BE2C (cell line): ENCODE measurements around the gene MLST8.

ENCODE experiments used
- DNase-seq: peaks from one replicate; pipeline ENCODE4 v3.0.0-alpha.2; 2020
- H3K27me3 ChIP-seq: fragments of 250-450 bp; sonication (Bioruptor Pico); 2 replicates; pipeline ENCODE4 v1.5.1; 2020; ENCODE audit warnings: mild to moderate bottlenecking
- H3K36me3 ChIP-seq: fragments of 250-450 bp; sonication (Bioruptor Pico); 2 replicates; pipeline ENCODE4 v1.5.1; 2020; ENCODE audit warnings: mild to moderate bottlenecking
- H3K4me1 ChIP-seq: fragments of 250-450 bp; sonication (Bioruptor Pico); 2 replicates; pipeline ENCODE4 v1.5.1; 2020
- H3K4me3 ChIP-seq: 2 replicates; pipeline ENCODE4 v1.5.1; 2011; ENCODE audit warnings: low read depth, low read length
- H3K9me3 ChIP-seq: fragments of 250-450 bp; sonication (Bioruptor Pico); 2 replicates; pipeline ENCODE4 v1.5.1; 2020
- TF ChIP-seq, protein P1 (sequence below): IDR thresholded peaks from 2 replicates; pipeline ENCODE4 v1.5.1; 2012; ENCODE audit warnings: mild to moderate bottlenecking, low read depth, low read length

MLST8 gene

DNA sequence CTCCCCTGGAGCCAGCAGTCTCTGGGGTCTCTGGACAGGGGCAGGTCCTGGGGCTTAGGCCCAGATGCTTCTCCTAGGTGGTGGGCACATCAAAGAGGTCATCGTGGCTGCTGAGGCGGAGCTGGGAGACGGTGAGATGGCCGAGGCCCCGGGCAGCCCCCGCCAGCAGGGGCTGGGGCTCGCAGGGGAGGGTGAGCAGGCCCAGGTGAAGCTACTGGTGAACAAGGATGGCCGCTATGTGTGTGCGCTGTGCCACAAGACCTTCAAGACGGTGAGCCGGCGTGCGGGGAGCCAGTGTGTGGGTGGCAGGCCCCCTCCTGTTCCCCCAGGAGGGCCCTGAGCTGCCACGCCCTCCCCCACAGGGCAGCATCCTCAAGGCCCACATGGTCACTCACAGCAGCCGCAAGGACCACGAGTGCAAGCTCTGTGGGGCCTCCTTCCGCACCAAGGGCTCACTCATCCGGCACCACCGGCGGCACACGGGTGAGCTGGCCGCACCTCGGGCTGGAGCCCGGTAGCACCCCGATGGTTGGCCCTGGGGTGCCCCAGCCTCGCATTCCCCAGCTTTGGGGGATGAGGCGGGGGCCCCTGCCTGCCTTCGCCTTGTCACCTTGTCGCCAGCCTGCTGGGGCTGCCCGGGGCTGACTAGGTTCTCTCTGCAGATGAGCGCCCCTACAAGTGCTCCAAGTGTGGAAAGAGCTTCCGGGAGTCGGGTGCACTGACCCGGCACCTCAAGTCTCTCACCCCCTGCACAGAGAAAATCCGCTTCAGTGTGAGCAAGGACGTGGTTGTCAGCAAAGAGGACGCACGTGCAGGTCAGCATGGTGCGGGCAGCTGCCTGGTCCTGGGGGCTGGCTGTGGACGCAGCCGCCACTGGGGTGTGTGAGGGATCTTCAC is 27.1 kb downstream of the MLST8 start:
- peaks cover 71% of the 10 kb centered on the region for H3K36me3 ChIP-seq

DNA sequence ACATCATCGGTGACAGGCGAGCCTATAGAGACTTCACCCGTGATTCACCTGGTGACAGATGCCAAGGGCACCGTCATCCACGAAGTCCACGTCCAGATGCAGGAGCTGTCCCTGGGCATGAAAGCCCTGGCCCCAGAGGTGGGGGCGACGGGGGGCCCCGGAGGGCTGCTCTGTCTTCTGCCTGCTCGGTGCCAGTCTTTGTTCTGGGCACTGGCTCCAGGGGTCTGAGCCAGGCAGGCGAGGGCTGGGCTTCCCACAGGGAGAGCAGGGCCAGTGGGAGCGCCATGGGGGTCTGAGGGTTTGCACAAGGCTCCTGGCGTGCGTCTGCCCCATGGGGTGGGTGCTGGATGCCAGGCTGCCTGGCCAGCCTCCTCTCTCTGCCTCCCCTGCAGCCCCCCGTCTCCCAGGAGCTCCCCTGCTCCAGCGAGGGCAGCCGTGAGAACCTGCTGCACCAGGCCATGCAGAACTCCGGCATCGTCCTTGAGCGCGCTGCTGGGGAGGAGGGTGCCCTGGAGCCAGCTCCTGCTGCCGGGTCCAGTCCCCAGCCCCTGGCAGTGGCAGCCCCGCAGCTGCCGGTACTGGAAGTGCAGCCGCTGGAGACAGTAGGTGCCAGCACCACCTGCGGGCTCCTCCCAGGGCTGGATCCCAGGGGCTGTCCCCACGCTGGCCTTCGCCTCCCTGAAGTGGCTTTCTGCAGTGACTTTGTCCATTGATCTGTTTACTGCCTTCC is 28.0 kb downstream of the MLST8 start:
- TF ChIP-seq, protein P1, sequence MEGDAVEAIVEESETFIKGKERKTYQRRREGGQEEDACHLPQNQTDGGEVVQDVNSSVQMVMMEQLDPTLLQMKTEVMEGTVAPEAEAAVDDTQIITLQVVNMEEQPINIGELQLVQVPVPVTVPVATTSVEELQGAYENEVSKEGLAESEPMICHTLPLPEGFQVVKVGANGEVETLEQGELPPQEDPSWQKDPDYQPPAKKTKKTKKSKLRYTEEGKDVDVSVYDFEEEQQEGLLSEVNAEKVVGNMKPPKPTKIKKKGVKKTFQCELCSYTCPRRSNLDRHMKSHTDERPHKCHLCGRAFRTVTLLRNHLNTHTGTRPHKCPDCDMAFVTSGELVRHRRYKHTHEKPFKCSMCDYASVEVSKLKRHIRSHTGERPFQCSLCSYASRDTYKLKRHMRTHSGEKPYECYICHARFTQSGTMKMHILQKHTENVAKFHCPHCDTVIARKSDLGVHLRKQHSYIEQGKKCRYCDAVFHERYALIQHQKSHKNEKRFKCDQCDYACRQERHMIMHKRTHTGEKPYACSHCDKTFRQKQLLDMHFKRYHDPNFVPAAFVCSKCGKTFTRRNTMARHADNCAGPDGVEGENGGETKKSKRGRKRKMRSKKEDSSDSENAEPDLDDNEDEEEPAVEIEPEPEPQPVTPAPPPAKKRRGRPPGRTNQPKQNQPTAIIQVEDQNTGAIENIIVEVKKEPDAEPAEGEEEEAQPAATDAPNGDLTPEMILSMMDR = no peak
- Histone ChIP-seq H3K36me3 (peaks cover 70% of the 10 kb centered on the region), H3K4me3 (no peak overlapping the region), H3K27me3 (no peaks in the 10 kb centered on the region), H3K4me1 (no peaks in the 10 kb centered on the region), H3K9me3 (no peaks in the 10 kb centered on the region)
- no peak for DNase-seq

More for the DNA sequence above, 27.1 kb downstream of the MLST8 start:
- Histone ChIP-seq H3K27me3 (no peaks in the 10 kb centered on the region), H3K4me3 (no peak overlapping the region), H3K9me3 (no peaks in the 10 kb centered on the region), H3K4me1 (no peaks in the 10 kb centered on the region)
- TF ChIP-seq, protein P1 = no peak
- no peak for DNase-seq

DNA sequence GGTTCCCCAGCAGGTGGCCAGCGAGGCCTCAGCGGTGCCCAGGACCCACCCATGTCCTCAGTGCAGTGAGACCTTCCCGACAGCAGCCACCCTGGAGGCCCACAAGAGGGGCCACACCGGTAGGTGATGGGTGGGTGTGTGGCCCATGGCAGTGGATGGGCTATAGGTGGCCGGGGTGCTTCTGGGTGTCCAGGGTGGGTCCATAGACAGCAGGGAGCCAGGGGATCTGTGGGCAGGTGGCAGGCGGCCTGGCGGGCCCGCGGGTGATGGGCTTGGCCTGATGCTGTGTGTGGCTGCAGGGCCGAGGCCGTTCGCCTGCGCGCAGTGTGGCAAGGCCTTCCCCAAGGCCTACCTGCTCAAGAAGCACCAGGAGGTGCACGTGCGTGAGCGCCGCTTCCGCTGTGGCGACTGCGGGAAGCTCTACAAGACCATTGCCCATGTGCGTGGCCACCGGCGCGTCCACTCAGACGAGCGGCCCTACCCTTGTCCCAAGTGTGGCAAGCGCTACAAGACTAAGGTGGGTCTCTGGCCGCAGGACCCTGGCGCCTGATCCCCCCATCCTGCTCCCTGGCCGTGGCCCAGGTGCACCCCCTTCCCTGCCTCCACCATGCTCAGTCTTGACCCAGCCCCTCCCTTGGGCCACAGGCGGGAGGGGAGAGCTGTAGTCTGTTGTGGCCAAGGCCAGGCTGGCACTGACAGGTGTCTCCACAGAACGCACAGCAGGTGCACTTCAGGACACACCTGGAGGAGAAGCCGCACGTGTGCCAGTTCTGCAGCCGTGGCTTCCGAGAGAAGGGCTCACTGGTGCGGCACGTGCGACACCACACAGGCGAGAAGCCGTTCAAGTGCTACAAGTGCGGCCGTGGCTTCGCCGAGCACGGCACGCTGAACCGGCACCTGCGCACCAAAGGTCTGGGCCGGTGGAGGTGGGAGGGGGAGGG is 28.9 kb downstream of the MLST8 start:
- H3K36me3 ChIP-seq = peaks cover 61% of the 10 kb centered on the region
- TF ChIP-seq, protein P1 = no peak
- H3K27me3 ChIP-seq = no peaks in the 10 kb centered on the region
- H3K4me3 ChIP-seq = no peak overlapping the region
- no peak for DNase-seq
- H3K4me1 ChIP-seq = no peaks in the 10 kb centered on the region
- no peaks in the 10 kb centered on the region for H3K9me3 ChIP-seq

DNA sequence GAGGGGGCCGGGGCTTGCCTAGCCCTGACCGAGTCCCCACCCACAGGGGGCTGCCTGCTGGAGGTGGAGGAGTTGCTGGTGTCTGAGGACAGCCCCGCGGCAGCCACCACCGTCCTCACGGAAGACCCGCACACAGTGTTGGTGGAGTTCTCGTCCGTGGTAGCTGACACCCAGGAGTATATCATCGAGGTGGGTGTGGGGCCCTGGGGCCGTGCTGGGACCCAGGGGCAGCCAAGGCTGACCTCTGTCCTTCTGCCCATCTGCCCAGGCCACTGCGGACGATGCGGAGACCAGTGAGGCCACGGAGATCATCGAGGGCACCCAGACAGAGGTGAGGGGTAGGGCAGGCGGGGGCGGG is 29.5 kb downstream of the MLST8 start:
- Histone ChIP-seq H3K4me3 (no peak overlapping the region), H3K4me1 (no peaks in the 10 kb centered on the region), H3K36me3 (peaks cover 54% of the 10 kb centered on the region), H3K27me3 (no peaks in the 10 kb centered on the region), H3K9me3 (no peaks in the 10 kb centered on the region)
- TF ChIP-seq, protein P1 = no peak
- DNase-seq = no peak

DNA sequence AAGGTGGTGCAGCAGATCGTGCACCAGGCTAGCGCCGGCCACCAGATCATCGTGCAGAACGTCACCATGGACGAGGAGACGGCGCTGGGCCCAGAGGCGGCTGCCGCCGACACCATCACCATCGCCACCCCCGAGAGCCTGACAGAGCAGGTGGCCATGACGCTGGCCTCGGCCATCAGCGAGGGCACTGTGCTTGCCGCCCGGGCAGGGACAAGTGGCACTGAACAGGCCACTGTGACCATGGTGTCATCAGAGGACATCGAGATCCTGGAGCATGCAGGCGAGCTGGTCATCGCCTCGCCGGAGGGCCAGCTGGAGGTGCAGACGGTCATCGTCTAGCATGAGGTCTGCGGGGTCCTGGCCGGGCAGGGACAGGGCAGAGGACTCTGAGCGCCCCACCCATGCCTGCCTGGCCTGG is 30.0 kb downstream of the MLST8 start:
- H3K27me3 ChIP-seq = no peaks in the 10 kb centered on the region
- no peaks in the 10 kb centered on the region for H3K9me3 ChIP-seq
- TF ChIP-seq, protein P1 = no peak
- no peak overlapping the region for H3K4me3 ChIP-seq
- peaks cover 52% of the 10 kb centered on the region for H3K36me3 ChIP-seq
- no peaks in the 10 kb centered on the region for H3K4me1 ChIP-seq
- no peak for DNase-seq
